ENCODE measurements around the gene SRRM4. TPM values are rescaled to one million over a fixed set of nuclear protein-coding genes. Genes with fewer than 3 reads are reported as not detected.
"Not testable (repeated sequence)": the region's sequence is repeated elsewhere in the genome, so short reads cannot be mapped to it uniquely, and the experiment has no call there.

SRRM4 gene
- total RNA-seq, 2 donors from 2014 or later: not detected

- no peaks in the 10 kb centered on the region for H3K4me1 Mint-ChIP-seq
- H3K4me3 Mint-ChIP-seq: no peak overlapping the region
These were observed 39.3 kb downstream of the SRRM4 start for GRCh38 chr12:119020406-119021360.

GRCh38 chr12:119024356-119024755 is 43.0 kb downstream of the SRRM4 start:
- no peak for ATAC-seq (replicated peaks)
- no peaks in the 10 kb centered on the region for H3K36me3 Mint-ChIP-seq (ENCODE audit: low read depth)

More at GRCh38 chr12:119020406-119021360, 39.3 kb downstream of the SRRM4 start:
- ATAC-seq (replicated peaks): no peak
- H3K27ac Mint-ChIP-seq: no peak overlapping the region
- H3K36me3 Mint-ChIP-seq (ENCODE audit: low read depth): no peaks in the 10 kb centered on the region
- H3K27me3 Mint-ChIP-seq: peaks cover 16% of the 10 kb centered on the region
- peaks cover 19% of the 10 kb centered on the region for H3K9me3 Mint-ChIP-seq

GRCh38 chr12:119025786-119026185 is 44.4 kb downstream of the SRRM4 start:
- no peak for ATAC-seq (replicated peaks)
- peaks cover 14% of the 10 kb centered on the region for H3K9me3 Mint-ChIP-seq
- H3K36me3 Mint-ChIP-seq (ENCODE audit: low read depth): no peaks in the 10 kb centered on the region
- H3K4me3 Mint-ChIP-seq: no peak overlapping the region
- H3K27me3 Mint-ChIP-seq: peaks cover 3% of the 10 kb centered on the region
- H3K4me1 Mint-ChIP-seq: no peaks in the 10 kb centered on the region
- H3K27ac Mint-ChIP-seq: no peak overlapping the region

More at GRCh38 chr12:119024356-119024755, 43.0 kb downstream of the SRRM4 start:
- Mint-ChIP-seq H3K27ac (no peak overlapping the region), H3K27me3 (peaks cover 10% of the 10 kb centered on the region), H3K4me3 (no peak overlapping the region), H3K9me3 (peaks cover 21% of the 10 kb centered on the region), H3K4me1 (no peaks in the 10 kb centered on the region)

GRCh38 chr12:119033332-119033731 is 52.0 kb downstream of the SRRM4 start:
- not testable (repeated sequence) for H3K36me3 Mint-ChIP-seq (ENCODE audit: low read depth); H3K27ac Mint-ChIP-seq; H3K9me3 Mint-ChIP-seq

GRCh38 chr12:119036878-119037825 is 55.8 kb downstream of the SRRM4 start:
- Mint-ChIP-seq H3K4me3 (no peak overlapping the region), H3K4me1 (no peaks in the 10 kb centered on the region), H3K36me3 (ENCODE audit: low read depth) (no peaks in the 10 kb centered on the region), H3K9me3 (no peaks in the 10 kb centered on the region), H3K27me3 (peaks cover 10% of the 10 kb centered on the region), H3K27ac (no peak overlapping the region)
- no peak for ATAC-seq (replicated peaks)

More at GRCh38 chr12:119033332-119033731, 52.0 kb downstream of the SRRM4 start:
- not testable (repeated sequence) for H3K4me3 Mint-ChIP-seq; ATAC-seq (replicated peaks); H3K27me3 Mint-ChIP-seq; H3K4me1 Mint-ChIP-seq

- no peak overlapping the region for H3K27ac Mint-ChIP-seq
- ATAC-seq (replicated peaks): no peak
- H3K9me3 Mint-ChIP-seq: no peaks in the 10 kb centered on the region
- peaks cover 7% of the 10 kb centered on the region for H3K27me3 Mint-ChIP-seq
- H3K4me1 Mint-ChIP-seq: no peaks in the 10 kb centered on the region
- no peaks in the 10 kb centered on the region for H3K36me3 Mint-ChIP-seq (ENCODE audit: low read depth)
- H3K4me3 Mint-ChIP-seq: no peak overlapping the region
These were observed 62.8 kb downstream of the SRRM4 start for GRCh38 chr12:119044094-119044493.

- H3K27ac Mint-ChIP-seq: no peak overlapping the region
- H3K9me3 Mint-ChIP-seq: no peaks in the 10 kb centered on the region
- no peak overlapping the region for H3K4me3 Mint-ChIP-seq
- H3K36me3 Mint-ChIP-seq (ENCODE audit: low read depth): no peaks in the 10 kb centered on the region
- H3K27me3 Mint-ChIP-seq: no peaks in the 10 kb centered on the region
- no peak for ATAC-seq (replicated peaks)
- H3K4me1 Mint-ChIP-seq: no peaks in the 10 kb centered on the region
These were observed 66.3 kb downstream of the SRRM4 start for GRCh38 chr12:119047641-119048040.

- H3K27ac Mint-ChIP-seq: no peak overlapping the region
- H3K4me1 Mint-ChIP-seq: no peaks in the 10 kb centered on the region
- H3K9me3 Mint-ChIP-seq: peaks cover 3% of the 10 kb centered on the region
- no peaks in the 10 kb centered on the region for H3K27me3 Mint-ChIP-seq
- no peak overlapping the region for H3K4me3 Mint-ChIP-seq
- no peak for ATAC-seq (replicated peaks)
- no peaks in the 10 kb centered on the region for H3K36me3 Mint-ChIP-seq (ENCODE audit: low read depth)
These were observed 69.3 kb downstream of the SRRM4 start for GRCh38 chr12:119050663-119051062.

- Mint-ChIP-seq H3K27me3 (no peaks in the 10 kb centered on the region), H3K9me3 (peaks cover 3% of the 10 kb centered on the region), H3K36me3 (ENCODE audit: low read depth) (no peaks in the 10 kb centered on the region), H3K4me1 (no peaks in the 10 kb centered on the region), H3K4me3 (no peak overlapping the region), H3K27ac (no peak overlapping the region)
- no peak for ATAC-seq (replicated peaks)
These were observed 70.1 kb downstream of the SRRM4 start for GRCh38 chr12:119051474-119051873.

GRCh38 chr12:119052001-119052400 is 70.7 kb downstream of the SRRM4 start:
- Mint-ChIP-seq H3K9me3 (peaks cover 3% of the 10 kb centered on the region), H3K4me1 (no peaks in the 10 kb centered on the region), H3K36me3 (ENCODE audit: low read depth) (no peaks in the 10 kb centered on the region), H3K27ac (no peak overlapping the region), H3K4me3 (no peak overlapping the region), H3K27me3 (no peaks in the 10 kb centered on the region)
- ATAC-seq (replicated peaks): no peak

GRCh38 chr12:119055977-119056376 is 74.6 kb downstream of the SRRM4 start:
- no peaks in the 10 kb centered on the region for H3K36me3 Mint-ChIP-seq (ENCODE audit: low read depth)
- H3K4me1 Mint-ChIP-seq: no peaks in the 10 kb centered on the region
- H3K4me3 Mint-ChIP-seq: no peak overlapping the region
- H3K27me3 Mint-ChIP-seq: no peaks in the 10 kb centered on the region
- H3K9me3 Mint-ChIP-seq: peaks cover 10% of the 10 kb centered on the region
- ATAC-seq (replicated peaks): no peak
- H3K27ac Mint-ChIP-seq: no peak overlapping the region

- H3K36me3 Mint-ChIP-seq (ENCODE audit: low read depth): no peaks in the 10 kb centered on the region
- H3K27ac Mint-ChIP-seq: no peak overlapping the region
- no peak overlapping the region for H3K4me3 Mint-ChIP-seq
- no peaks in the 10 kb centered on the region for H3K4me1 Mint-ChIP-seq
- H3K27me3 Mint-ChIP-seq: no peaks in the 10 kb centered on the region
- ATAC-seq (replicated peaks): no peak
- peaks cover 7% of the 10 kb centered on the region for H3K9me3 Mint-ChIP-seq
These were observed 79.8 kb downstream of the SRRM4 start for GRCh38 chr12:119060847-119061796.

GRCh38 chr12:119068129-119068856 is 87.0 kb downstream of the SRRM4 start:
- peaks cover 5% of the 10 kb centered on the region for H3K9me3 Mint-ChIP-seq
- H3K4me1 Mint-ChIP-seq: no peaks in the 10 kb centered on the region
- ATAC-seq (replicated peaks): no peak
- no peaks in the 10 kb centered on the region for H3K36me3 Mint-ChIP-seq (ENCODE audit: low read depth)
- peaks cover 4% of the 10 kb centered on the region for H3K27me3 Mint-ChIP-seq
- H3K4me3 Mint-ChIP-seq: no peak overlapping the region
- no peak overlapping the region for H3K27ac Mint-ChIP-seq

Measured in activated T-helper 17 cell treated with anti-CD3 and anti-CD28 coated beads, Interleukin-2, amount 50 U/mL, for 72 hours (primary cell).